Ammon's horn (tissue), 1 donor: ENCODE measurements around the gene AVEN.
A peak's percentile ranks its signal among the peaks of the same experiment; 100 is the strongest.

Experiments used
- DNase-seq: peaks from one replicate; pipeline ENCODE4 v3.0.0-alpha.2; 2016; ENCODE audit warnings: low spot score

The AVEN gene

DNA sequence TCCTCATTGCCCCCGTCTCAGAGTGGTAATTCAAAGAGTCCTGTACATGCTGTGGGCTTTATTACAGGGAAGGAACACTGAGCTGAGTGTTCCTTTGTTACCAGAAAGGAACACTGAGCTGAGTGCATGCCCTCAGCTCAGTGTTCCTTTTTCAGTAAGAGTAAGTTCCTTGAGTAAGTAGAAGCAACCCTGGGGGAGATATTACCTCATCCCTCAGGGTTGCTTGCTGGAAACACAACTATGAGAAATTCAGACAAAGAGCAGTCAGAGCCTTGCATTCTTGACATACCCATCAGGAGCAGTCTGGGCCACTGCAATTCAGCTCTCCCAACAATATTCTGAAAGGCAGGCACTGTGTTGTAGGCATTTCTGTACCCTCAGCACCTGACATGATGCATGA, 53.7 kb downstream of the AVEN start:
- no peak for DNase-seq

DNA sequence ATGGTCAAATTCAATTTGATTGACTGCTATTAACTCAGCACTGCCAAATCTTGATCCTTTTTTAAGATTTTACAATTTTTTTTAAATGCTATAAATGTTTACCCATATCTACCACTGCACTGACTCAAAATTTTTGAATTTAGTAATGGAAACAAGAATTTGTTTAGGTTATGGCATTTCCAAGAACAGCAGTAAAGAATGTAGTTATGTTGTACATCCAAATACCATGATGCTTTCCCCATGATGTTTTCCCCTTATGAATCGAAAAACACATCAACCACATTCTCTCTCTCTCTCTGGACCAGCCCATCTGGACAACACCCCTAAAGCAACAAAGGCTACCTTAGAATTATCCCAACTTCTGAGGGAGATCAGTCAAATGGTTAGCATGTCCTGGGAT, 56.5 kb downstream of the AVEN start:
- DNase-seq: no peak

DNA sequence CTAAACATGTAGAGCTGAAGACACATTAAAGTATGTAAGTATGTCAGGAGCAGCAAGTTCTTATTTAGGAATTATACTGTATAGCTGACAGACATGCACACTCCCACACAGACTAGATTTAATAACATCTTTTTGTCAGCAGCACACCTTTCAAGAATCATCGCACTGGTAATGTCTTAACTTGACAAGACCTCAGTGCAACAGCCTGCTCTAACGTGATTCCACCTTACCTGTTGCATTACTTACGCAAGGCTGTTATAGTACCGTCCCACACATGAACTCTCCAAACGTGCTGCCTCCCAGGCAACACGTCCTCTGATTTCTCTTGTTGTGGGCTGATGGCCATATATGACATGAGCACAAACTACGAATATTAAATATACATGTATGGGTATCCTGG, 58.8 kb downstream of the AVEN start:
- DNase-seq: no peak

DNA sequence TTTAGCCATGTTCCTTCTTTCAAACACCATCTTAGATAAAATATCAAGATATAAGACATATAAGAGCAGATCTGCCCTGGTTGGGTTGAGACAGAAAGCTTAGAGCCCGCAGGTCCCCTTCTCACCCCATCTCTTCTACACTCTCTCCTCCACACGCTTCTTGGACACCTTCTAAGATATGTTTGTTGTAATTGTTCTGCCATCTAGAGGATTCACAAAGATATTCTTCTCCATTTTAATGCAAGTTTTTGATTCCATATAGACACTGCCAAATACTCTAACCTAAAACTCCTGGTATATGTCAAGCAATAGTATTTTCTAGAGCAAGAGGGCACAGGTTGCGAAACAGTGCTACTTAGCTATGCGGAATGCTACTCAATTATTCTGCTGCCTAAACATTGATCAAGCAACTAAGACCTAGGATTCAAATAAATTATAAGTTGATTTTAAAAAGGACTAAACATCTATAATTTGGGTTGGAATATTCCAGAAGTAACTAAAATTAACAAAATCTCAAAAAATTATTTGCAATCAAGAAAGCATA, 63.9 kb downstream of the AVEN start:
- no peak for DNase-seq

DNA sequence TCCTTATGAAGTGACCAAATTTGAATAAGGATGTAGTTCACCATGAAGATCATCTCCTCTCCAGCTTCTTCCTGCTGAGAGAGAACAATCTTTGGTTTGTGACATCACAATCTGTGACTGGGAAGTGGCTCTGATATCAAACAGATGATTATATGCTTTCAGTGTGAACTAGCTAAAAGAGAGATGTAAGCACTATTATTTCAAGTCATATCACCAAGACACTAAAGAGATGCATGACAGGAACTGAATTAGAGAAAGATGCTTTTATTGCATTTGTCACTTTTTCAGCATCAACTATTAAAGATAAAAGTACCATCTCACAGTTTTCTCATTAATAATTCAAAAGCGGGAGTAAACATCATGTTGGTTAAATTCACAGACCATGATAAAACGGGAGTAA, 67.2 kb downstream of the AVEN start:
- DNase-seq: no peak

DNA sequence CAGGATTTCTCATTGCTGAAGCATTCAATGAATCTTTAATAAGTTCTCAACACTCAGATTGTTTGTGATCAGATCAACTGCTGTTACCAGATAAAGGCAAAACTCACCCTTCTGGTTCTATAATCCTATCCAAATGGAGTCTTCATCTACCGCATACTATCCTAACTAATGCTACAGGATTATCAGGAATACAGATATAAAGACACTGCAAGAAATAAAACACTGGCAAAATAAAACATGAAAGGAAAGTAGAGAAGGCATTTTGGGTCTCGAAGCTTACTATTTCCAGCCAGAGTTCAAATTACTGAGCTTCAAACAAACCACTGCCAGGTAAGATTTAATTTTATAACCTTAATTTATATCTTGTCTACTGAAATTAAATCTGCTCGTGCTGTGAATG, 70.2 kb downstream of the AVEN start:
- no peak for DNase-seq

DNA sequence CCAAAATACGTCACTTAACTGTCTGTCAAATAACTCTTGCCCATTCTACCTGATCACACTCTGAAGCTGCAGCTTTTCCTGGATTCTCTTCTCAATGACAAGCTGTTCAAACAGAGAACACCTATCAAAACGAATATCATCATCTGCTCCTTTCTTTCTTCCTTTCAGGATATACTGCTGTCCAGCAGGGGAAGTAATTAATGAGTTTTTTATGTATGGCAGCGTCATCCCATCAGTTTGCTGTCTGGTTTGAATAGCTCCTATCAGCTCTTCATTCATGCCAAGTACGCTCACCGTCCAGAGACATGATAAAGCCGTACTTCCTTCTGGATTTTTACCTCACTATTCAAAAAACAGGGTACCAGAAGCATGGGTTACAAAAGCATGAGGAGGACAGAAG, 70.8 kb downstream of the AVEN start, which contains the start of gene CHRM5:
Gene CHRM5 (plus strand): TSS at position 274 of the 400 bp plus-strand sequence. CDS start 94,221 bp downstream, outside the sequence.
- no peak for DNase-seq

DNA sequence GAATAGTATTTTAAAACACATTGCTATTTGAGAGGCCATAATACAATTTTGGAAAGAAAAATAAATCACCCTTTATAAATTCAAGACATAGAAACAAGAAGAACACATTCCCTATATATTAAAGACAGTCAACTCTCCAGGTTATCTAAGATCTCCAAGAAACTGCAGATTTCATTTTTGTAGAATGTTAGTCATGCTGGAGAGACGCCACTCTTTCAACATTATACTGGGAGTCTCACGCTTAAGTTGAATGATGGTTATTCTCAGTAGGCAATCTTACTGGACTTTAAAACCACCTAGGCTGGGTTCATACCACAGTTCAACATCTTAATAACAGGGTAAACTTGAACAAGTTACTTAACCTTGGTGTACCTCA, 74.4 kb downstream of the AVEN start:
- DNase-seq: no peak

DNA sequence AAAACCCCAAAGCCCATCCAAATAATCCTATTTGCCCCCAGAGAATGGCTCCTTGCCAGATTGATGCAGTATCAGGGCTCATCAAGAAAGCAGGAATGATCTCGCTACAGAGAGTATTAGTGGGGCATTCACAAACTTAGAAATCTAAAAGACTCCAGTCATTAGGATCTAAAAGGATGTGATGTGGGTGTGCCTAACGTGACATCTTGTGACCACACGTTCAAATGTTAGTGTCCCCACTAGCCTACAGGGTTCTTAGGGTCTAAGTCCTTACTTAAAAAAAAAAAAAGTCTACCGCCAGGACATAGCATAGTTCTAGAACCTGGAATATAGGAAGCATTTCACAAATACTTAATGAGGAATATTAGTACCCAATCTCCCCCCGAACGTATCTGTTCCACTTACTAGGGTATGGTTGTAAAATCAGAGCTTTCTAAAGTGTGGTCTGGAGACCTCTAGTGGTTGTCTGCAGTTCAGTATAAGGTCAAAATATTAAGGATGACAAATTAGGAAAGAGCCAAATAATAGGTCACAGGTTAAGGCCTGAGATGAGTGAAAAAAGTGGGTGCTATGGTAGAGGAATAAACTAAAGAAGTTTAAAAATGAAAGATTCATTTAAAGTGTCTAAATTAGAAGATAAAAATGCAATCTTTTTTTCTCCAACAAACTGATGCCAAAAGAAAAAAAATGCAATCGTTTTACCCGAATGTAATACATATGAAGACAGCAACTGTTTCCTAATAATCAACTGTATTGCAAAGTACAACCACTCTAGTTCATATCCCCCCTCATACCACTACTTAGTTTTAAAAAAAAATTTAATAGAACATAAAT, 75.0 kb downstream of the AVEN start:
- no peak for DNase-seq

DNA sequence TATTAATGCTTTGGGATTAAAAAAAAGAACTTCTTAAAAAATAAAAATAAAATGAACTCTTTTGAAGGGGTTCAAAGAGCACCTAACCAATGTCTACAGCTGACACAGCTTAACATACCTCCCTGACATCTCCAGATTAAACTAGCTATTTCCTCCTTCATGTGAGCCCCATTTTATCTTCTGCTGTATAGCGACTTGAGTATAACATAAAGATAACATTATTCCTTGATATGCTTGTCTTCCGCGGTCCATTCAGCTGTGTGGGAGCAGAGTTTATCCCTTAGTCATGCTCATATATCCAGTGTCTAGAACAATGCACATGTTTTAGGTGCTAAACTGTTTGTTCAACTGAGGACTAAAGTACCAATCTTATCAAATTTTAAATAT, 78.5 kb downstream of the AVEN start:
- DNase-seq: no peak

DNA sequence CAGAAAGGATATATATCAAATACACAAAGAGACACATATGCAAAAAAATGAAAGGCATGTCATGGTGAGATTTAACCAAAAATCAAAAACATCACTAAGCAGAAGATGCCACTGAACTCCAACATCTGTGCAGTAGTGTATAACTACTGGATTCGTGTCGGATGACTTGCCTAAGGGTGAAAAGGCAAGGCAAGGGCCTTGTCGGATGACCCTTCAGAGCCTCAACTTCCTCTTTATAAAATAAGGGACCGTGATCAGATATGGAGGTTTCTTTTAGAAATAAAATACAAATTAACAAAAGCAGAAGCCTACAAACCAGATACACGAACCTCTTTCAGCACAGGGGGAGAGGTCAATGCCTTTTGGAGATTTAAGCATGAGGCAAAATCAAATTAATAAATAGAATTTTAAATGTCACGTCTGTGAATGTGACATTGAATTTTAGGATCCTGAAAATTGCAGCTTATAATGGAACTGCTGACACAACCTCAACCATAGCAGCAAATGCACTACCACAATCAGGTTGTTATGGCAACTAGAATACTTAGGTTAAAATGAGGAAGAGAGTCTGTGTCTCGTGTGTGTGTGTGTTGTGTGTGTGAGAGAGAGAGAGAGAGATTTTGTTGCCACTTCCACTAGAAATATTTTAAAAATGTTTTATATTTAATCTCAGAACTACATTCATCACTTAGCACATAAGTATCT, 79.0 kb downstream of the AVEN start:
- peak; percentile 29 for DNase-seq

DNA sequence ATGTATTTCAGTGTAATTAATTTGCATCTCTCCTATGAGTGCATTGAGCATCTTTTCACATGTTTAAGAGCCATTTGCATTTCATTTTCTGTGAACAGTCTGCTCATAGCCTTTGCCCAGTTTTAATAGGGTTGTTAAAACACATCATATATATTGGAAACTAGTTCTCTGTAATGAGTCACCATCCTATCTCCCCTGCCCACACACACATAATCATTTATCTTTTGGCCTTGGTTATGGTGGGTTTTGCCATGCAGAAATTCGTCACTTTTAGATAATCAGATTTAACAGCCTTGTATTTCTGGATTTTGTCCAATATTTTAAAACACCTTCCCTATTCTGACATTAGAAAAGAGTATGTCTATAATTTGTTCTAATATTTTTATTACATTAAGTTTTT, 82.6 kb downstream of the AVEN start:
- no peak for DNase-seq

DNA sequence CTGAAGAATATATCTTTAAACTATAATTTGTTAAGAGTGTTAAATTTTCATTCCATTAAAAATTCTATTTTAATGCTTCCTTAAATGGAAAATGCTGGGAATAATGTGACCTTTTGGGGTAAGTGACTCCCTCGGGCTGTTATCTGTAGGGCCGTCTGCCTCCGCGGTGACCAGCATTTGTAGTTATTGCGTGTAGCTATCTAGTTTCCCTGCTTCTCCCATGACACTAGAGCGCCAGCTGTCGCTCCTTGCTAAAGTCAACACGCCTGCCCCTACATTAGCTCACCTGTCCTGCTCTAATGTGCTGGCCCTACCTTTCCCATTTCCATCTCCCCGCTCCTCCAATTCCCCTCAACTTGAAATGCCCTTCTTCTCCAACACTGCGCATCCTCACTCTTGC, 83.1 kb downstream of the AVEN start:
- DNase-seq: no peak

DNA sequence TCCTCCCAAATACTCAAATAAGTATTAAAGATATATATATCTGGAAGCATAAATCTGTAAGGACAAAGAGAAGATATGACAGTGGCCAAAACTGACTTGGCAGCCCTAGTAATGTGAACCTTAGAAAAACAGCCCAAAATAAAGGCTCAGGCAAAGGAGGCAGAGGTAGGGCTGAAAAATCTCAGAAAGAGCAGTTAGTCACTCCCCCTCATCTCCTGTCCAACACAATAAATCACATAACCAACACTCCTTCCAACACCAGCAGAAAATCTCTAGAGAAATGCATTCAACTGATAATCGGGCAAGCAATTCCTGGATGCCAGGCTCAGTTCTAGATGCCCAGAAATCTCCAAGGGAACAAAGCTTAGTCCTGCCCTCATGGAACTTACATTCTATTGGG, 92.9 kb downstream of the AVEN start:
- no peak for DNase-seq

DNA sequence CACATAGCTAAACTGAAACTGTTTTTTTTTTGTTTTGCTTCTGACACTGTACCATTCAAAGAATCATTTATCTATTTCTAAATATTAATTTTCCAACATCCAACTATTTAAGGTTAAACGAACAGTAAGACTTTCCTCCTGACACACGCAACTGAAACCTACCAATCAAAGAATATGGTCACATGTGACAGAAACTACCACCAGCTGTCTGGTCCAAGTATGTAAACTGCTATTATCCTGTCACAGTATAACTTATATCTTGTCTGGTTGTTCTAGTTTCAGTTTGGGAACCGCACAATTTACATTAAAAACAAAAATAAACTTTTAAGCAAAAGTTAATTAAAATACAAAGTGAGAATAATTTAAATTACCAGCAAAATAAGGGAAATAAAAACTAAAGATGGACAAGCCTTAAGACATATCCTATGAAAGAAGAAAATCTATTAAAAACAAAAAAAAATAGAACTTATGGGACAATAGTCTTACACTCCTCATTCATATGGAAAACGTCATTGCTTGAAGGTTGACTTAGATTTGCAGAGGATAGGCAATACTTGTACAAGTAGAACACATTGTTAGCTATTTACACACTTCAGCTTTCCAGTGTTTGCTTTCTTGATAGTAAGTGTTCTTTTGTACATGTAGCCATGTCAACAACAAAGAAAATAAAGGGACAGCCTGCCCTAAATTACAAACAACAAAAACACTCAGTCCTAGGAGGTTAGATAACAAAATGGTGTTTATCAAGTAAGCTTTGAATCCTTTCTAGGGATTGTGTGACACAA, 97.5 kb downstream of the AVEN start:
- DNase-seq: no peak

DNA sequence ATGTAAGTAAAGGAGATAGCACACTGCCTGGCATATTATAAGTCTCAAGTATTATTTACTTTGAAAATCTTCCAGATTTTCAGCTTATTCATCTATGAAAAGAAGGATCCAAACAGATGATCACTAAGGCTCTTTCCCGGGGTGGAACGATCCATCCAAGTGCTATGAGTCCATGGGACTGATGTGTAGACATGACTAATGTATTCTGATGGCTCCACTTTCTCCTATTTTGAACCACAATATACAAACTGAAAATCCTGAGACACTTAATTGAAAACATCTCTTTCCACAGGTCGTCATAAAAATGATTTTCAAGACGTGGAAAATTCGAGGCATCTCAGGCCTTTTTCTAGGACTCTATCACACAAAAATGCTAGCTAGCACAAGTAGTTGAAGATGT, 104.1 kb downstream of the AVEN start:
- DNase-seq: no peak

DNA sequence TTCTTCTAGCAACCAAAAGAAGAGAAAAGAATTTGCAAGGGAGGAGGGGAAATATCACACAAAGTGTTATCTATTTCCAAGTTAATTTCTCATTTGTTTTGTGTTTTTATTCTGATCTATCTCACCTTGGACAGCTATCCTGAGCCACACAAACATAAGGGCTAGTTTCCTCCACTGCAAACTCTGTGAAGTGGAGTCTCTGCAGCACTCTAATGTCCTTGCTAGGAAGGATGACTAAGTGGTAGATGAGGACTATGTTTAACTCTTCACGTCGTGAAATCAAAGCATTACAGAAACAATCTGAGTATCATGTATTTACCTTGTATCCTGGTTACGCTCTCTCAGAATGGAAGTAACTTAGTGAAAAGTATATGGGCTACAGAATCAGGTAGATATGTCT, 104.6 kb downstream of the AVEN start:
- no peak for DNase-seq

DNA sequence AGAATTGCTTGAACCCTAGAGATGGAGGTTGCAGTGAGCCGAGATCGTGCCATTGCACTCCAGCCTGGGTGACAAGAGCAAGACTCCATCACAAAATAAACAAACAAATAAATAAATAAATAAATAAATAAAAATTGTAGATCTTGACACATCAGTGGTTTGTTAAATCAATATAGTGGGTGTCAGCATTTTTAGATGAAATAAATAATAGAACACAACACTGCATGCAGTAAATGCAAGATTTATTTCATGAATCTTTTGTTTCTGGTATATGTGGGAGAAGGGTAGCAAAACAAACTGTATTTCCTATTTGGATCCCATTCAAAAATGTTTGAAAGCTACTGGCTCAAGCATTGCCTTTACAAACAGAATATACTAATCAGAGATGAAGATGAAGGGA, 106.3 kb downstream of the AVEN start:
- DNase-seq: no peak

DNA sequence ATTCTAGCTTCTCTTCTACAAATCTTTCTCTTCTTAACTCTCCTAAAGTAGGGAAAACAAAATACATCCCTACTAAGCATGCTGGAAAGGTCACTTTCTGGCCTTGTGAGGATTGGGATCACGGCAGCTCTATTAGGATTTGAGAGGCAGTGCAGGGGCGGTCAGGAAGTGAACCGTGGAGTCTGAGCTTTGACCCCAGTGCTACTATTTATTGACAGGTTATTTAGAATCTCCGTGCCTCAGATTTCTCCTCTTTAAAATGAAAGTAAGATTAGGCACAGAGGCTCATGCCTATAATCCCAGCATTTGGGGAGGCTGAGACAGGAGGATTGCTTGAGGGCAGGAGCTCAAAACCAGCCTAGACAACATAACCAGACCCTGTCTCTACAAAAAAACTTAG, 112.7 kb downstream of the AVEN start:
- no peak for DNase-seq

DNA sequence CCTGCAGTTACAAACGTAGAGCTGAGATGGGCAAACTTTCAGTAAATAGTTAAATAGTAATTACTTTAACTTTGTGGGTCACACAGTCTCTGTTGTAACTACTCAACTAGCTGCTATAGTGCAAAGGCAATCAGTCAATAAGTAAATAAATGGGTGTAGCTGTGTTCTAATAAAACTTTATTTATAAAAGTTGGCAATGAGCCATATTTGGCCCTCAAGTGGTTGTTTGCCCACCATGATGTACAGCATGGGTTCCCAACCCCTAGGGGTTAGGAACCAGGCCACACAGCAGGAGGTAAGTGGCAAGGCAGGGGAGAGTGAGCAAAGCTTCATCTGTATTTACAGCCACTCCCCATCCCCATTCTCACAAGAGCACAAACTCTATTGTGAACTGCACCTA, 115.6 kb downstream of the AVEN start:
- DNase-seq: no peak

DNA sequence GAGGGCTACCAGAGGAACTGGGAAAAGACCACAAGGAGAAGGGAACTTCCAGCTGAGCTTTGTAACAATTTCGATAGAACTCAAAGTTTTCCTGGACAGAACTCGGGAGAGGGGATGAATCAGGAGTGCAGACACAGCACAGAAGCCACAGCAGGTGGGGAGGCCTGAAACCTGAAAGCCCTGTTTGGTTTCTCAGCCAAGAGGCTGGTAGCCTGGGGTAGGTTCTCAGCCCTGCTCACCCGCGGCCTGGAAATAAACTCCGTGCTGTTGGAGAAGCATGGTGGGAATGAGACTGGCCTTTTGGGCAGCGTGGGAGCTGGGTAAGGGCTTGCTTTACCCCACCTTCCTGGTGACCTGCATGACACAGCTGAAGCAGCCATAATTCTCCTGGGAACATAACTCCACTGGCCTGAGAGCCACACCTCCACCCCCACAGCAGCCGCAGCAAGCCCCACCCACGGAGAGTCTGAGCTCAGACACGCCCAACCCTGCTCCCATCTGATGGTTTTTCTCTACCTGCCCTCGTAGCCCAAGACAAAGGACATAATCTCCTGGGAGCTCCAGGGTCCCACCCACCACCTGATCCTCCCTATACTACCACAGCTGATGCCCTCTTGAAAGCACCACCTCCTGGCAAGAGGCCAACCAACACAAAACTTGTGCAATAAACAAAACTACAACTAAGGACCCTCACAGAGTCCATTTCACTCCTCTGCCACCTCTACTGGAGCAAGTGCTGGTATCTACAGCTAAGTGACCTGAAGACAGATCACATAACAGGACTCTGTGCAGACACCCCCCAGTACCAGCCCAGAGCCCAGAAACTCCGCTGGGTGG, 123.2 kb downstream of the AVEN start:
- DNase-seq: no peak

DNA sequence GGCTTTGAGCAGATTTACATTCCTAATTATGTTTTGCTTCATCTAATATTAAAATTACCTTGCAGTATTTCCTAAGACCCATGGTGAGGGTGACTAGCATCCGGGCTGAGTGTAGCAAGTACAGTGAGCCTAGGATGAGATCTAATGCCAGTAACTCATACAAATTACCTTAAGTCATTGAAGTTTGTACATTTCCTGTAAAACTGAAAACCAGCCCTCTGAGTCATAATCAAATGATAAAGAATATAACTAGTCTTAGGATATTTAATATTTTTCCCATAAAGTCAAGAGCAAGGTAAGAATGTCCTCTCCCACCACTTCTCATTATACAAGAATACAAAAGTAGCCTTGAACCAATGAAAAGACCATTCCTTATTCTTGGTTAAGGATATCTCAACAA, 125.5 kb downstream of the AVEN start:
- DNase-seq: no peak
